GM21526 (cell line): Measurements from ENCODE around the gene MAGI1.

Experiments
- ATAC-seq: cut with Tn5 transposase; IDR thresholded peaks from one replicate; pipeline ENCODE4 v1.9.1; 2021; ENCODE audit warnings: moderate library complexity; ENCODE audit not compliant: unreplicated experiment, low FRiP score

The MAGI1 gene

GRCh38 chr3:65855370-65856100 is 183.2 kb downstream of the MAGI1 start:
- no peak for ATAC-seq

- no peak for ATAC-seq
Measured at GRCh38 chr3:65854606-65855304, 184.0 kb downstream of the MAGI1 start.

- ATAC-seq, result no peak
Measured at GRCh38 chr3:65851827-65852226, 186.9 kb downstream of the MAGI1 start.

GRCh38 chr3:65850261-65850660 is 188.5 kb downstream of the MAGI1 start:
- ATAC-seq, result no peak

- no peak for ATAC-seq
Measured at GRCh38 chr3:65848024-65848423, 190.7 kb downstream of the MAGI1 start.

- ATAC-seq, result no peak
Measured at GRCh38 chr3:65846936-65847335, 191.8 kb downstream of the MAGI1 start.

GRCh38 chr3:65844370-65844769 is 194.3 kb downstream of the MAGI1 start:
- no peak for ATAC-seq

GRCh38 chr3:65843732-65844131 is 195.0 kb downstream of the MAGI1 start:
- ATAC-seq, result no peak

GRCh38 chr3:65837604-65838003 is 201.1 kb downstream of the MAGI1 start:
- no peak for ATAC-seq

- ATAC-seq, result no peak
Measured at GRCh38 chr3:65836047-65836446, 202.7 kb downstream of the MAGI1 start.

- ATAC-seq, result no peak
Measured at GRCh38 chr3:65833761-65834505, 204.8 kb downstream of the MAGI1 start.

GRCh38 chr3:65831733-65832425 is 206.8 kb downstream of the MAGI1 start:
- no peak for ATAC-seq

GRCh38 chr3:65830948-65831732 is 207.6 kb downstream of the MAGI1 start:
- no peak for ATAC-seq

- ATAC-seq, result no peak
Measured at GRCh38 chr3:65829228-65829627, 209.5 kb downstream of the MAGI1 start.

GRCh38 chr3:65828706-65829105 is 210.0 kb downstream of the MAGI1 start:
- ATAC-seq, result no peak

GRCh38 chr3:65827076-65827475 is 211.6 kb downstream of the MAGI1 start:
- ATAC-seq, result no peak

GRCh38 chr3:65824166-65824565 is 214.6 kb downstream of the MAGI1 start:
- no peak for ATAC-seq

- no peak for ATAC-seq
Measured at GRCh38 chr3:65820600-65820999, 218.1 kb downstream of the MAGI1 start.

GRCh38 chr3:65819896-65820295 is 218.8 kb downstream of the MAGI1 start:
- no peak for ATAC-seq

GRCh38 chr3:65817553-65818126 is 221.1 kb downstream of the MAGI1 start:
- ATAC-seq, result no peak
